CD4-positive, alpha-beta T cell treated with Interleukin-12 subunit alpha and Interleukin-12 subunit beta, for 1 hour (primary cell): ENCODE data around the gene RIMS4.
"Not testable (repeated sequence)": the region's sequence is repeated elsewhere in the genome, so short reads cannot be mapped to it uniquely, and the experiment has no call there.

ENCODE experiments used
- DNase-seq: peaks from one replicate; pipeline ENCODE4 v3.0.0-alpha.2; 2020

The RIMS4 gene

GRCh38 chr20:44829688-44830087 is 19.3 kb upstream of the RIMS4 start:
- DNase-seq = no peak

- no peak for DNase-seq
Measured at GRCh38 chr20:44828640-44829039, 18.3 kb upstream of the RIMS4 start.

- no peak for DNase-seq
Measured at GRCh38 chr20:44827401-44827800, 17.1 kb upstream of the RIMS4 start.

- not testable (repeated sequence) for DNase-seq
Measured at GRCh38 chr20:44821576-44821975, 11.2 kb upstream of the RIMS4 start.

GRCh38 chr20:44819936-44820335 is 9.6 kb upstream of the RIMS4 start:
- no peak for DNase-seq

- DNase-seq = no peak
Measured at GRCh38 chr20:44817143-44817910, 7.0 kb upstream of the RIMS4 start.

GRCh38 chr20:44814937-44815336 is 4.6 kb upstream of the RIMS4 start:
- DNase-seq = no peak

GRCh38 chr20:44811150-44811685 is 872 bp upstream of the RIMS4 start:
- DNase-seq = no peak

GRCh38 chr20:44810061-44810390 is 320 bp downstream of the RIMS4 start:
- no peak for DNase-seq

GRCh38 chr20:44809380-44810060 is 826 bp downstream of the RIMS4 start:
- no peak for DNase-seq

GRCh38 chr20:44807684-44808056 is 2.7 kb downstream of the RIMS4 start:
- DNase-seq = no peak

GRCh38 chr20:44807051-44807683 is 3.2 kb downstream of the RIMS4 start:
- no peak for DNase-seq

GRCh38 chr20:44805979-44806620 is 4.2 kb downstream of the RIMS4 start:
- no peak for DNase-seq

GRCh38 chr20:44805335-44805978 is 4.9 kb downstream of the RIMS4 start:
- no peak for DNase-seq

- DNase-seq = no peak
Measured at GRCh38 chr20:44803383-44803941, 6.9 kb downstream of the RIMS4 start.

GRCh38 chr20:44802702-44803101 is 7.6 kb downstream of the RIMS4 start:
- DNase-seq = no peak

- no peak for DNase-seq
Measured at GRCh38 chr20:44800391-44801046, 9.8 kb downstream of the RIMS4 start.

GRCh38 chr20:44799691-44800090 is 10.7 kb downstream of the RIMS4 start:
- DNase-seq = no peak

GRCh38 chr20:44796758-44797457 is 13.4 kb downstream of the RIMS4 start:
- no peak for DNase-seq

- DNase-seq = no peak
Measured at GRCh38 chr20:44796311-44796710, 14.0 kb downstream of the RIMS4 start.

GRCh38 chr20:44795836-44796235 is 14.5 kb downstream of the RIMS4 start:
- no peak for DNase-seq
